Renal cortical epithelial cell (primary cell): ENCODE measurements around the gene ANKRD12. TPM values are rescaled to one million over a fixed set of nuclear protein-coding genes. Genes with fewer than 3 reads are reported as not detected.
A peak's percentile ranks its signal among the peaks of the same experiment; 100 is the strongest.
"Not testable (repeated sequence)": the region's sequence is repeated elsewhere in the genome, so short reads cannot be mapped to it uniquely, and the experiment has no call there.

Experiments
- DNase-seq: peaks from one replicate; pipeline ENCODE4 v3.0.0-alpha.2; 2011; ENCODE audit warnings: low read depth
- total RNA-seq: library from RNA; depleted of rRNA; stranded (reverse); fragments of >200 nt; gene quantifications from 2 replicates; pipeline ENCODE4 v1.2.3, GENCODE V29; 2014

The ANKRD12 gene
- 30.0 and 42.5 TPM in 2 replicates for total RNA-seq

- DNase-seq: peak; percentile 85
Measured at GRCh38 chr18:9136315-9137155, at the start of gene ANKRD12. Gene ANKRD12 (plus strand): TSS chr18:9136781. CDS start chr18:9182433, 45,652 bp downstream.

GRCh38 chr18:9087144-9087543 is 49.4 kb upstream of the ANKRD12 start:
- no peak for DNase-seq

GRCh38 chr18:9088252-9088651 is 48.3 kb upstream of the ANKRD12 start:
- DNase-seq: no peak

GRCh38 chr18:9088727-9089126 is 47.9 kb upstream of the ANKRD12 start:
- DNase-seq: not testable (repeated sequence)

GRCh38 chr18:9090578-9090977 is 46.0 kb upstream of the ANKRD12 start:
- no peak for DNase-seq

- DNase-seq: no peak
Measured at GRCh38 chr18:9091066-9091476, 45.5 kb upstream of the ANKRD12 start.

GRCh38 chr18:9092665-9093064 is 43.9 kb upstream of the ANKRD12 start:
- DNase-seq: no peak

- not testable (repeated sequence) for DNase-seq
Measured at GRCh38 chr18:9093109-9093508, 43.5 kb upstream of the ANKRD12 start.

- DNase-seq: peak; percentile 68
Measured at GRCh38 chr18:9094307-9095226, 42.0 kb upstream of the ANKRD12 start.

- DNase-seq: no peak
Measured at GRCh38 chr18:9095297-9096006, 41.1 kb upstream of the ANKRD12 start.

- DNase-seq: no peak
Measured at GRCh38 chr18:9096007-9096371, 40.6 kb upstream of the ANKRD12 start.

GRCh38 chr18:9096685-9097084 is 39.9 kb upstream of the ANKRD12 start:
- DNase-seq: no peak

GRCh38 chr18:9097349-9097748 is 39.2 kb upstream of the ANKRD12 start:
- DNase-seq: no peak

GRCh38 chr18:9100796-9101195 is 35.8 kb upstream of the ANKRD12 start:
- no peak for DNase-seq

GRCh38 chr18:9101730-9102507 is 34.7 kb upstream of the ANKRD12 start:
- peak; percentile 86 for DNase-seq

- DNase-seq: peak; percentile 75
Measured at GRCh38 chr18:9102508-9103375, 33.8 kb upstream of the ANKRD12 start, which contains the start of gene NDUFV2. Gene NDUFV2 (plus strand): TSS chr18:9102699. CDS start chr18:9102744, 45 bp downstream.

GRCh38 chr18:9103376-9103873 is 33.2 kb upstream of the ANKRD12 start:
- DNase-seq: peak; percentile 65

GRCh38 chr18:9104244-9104901 is 32.2 kb upstream of the ANKRD12 start:
- no peak for DNase-seq

- DNase-seq: no peak
Measured at GRCh38 chr18:9105420-9105819, 31.2 kb upstream of the ANKRD12 start.
